GM12873 (cell line): ENCODE measurements around the gene ACBD6.

Experiments used
- CTCF ChIP-seq: IDR thresholded peaks from 2 replicates; pipeline ENCODE4 v1.5.1; 2012; ENCODE audit warnings: low read depth, mild to moderate bottlenecking, moderate library complexity, low read length, control low read depth; ENCODE audit not compliant: insufficient read depth; ENCODE audit errors: missing control alignments

The ACBD6 gene

GRCh38 chr1:180343921-180344769, 158.2 kb downstream of the ACBD6 start:
- TF ChIP-seq CTCF: no peak

- no peak for TF ChIP-seq CTCF
Measured at GRCh38 chr1:180327089-180327488, 175.3 kb downstream of the ACBD6 start.

GRCh38 chr1:180312926-180313325, 189.5 kb downstream of the ACBD6 start:
- TF ChIP-seq CTCF: no peak

- no peak for TF ChIP-seq CTCF
Measured at GRCh38 chr1:180311011-180311730, 191.2 kb downstream of the ACBD6 start.

- TF ChIP-seq CTCF: no peak
Measured at GRCh38 chr1:180310095-180310494, 192.3 kb downstream of the ACBD6 start.

- TF ChIP-seq CTCF: no peak
Measured at GRCh38 chr1:180309338-180309737, 193.0 kb downstream of the ACBD6 start.

- TF ChIP-seq CTCF: no peak
Measured at GRCh38 chr1:180301135-180301742, 201.1 kb downstream of the ACBD6 start.
